WTC11 (cell line): ENCODE data around the gene RAD18. TPM values are rescaled to one million over a fixed set of nuclear protein-coding genes. Genes with fewer than 3 reads are reported as not detected.

Source experiments
- ATAC-seq: fragments of 200-7000 bp; cut with Tn5 transposase; 2 replicates; pipeline ENCODE4 v1.10.0; 2021; ENCODE audit warnings: mild to moderate bottlenecking, moderate library complexity
- CTCF ChIA-PET: fragments of 300-600 bp; sonication (Branson Sonifier 250); formaldehyde crosslinking; loops from one replicate; lab custom pipeline; 2021; ENCODE audit warnings: antibody characterized with exemption; lab: Charles Lee
- POLR2A ChIA-PET: fragments of 350-600 bp; sonication (Branson Sonifier 250); formaldehyde crosslinking; loops from one replicate; lab custom pipeline; 2021; ENCODE audit warnings: antibody characterized with exemption; lab: Charles Lee
- DNase-seq: peaks from one replicate; pipeline ENCODE4 v3.0.0; 2021; ENCODE audit warnings: low spot score
- H3K27ac Mint-ChIP-seq: 2 replicates; pipeline ENCODE4 v1.8.0; 2021; ENCODE audit warnings: mixed read lengths
- H3K27me3 Mint-ChIP-seq: 2 replicates; pipeline ENCODE4 v1.8.0; 2021; ENCODE audit warnings: low read depth, mild to moderate bottlenecking, moderate library complexity, mixed read lengths
- H3K36me3 Mint-ChIP-seq: 2 replicates; pipeline ENCODE4 v1.8.0; 2021; ENCODE audit warnings: mixed read lengths
- H3K4me1 Mint-ChIP-seq: 2 replicates; pipeline ENCODE4 v1.8.0; 2022; ENCODE audit warnings: mixed read lengths
- H3K4me3 Mint-ChIP-seq: 2 replicates; pipeline ENCODE4 v1.8.0; 2021; ENCODE audit warnings: mild to moderate bottlenecking, moderate library complexity, mixed read lengths
- H3K9me3 Mint-ChIP-seq: 2 replicates; pipeline ENCODE4 v1.8.0; 2021; ENCODE audit warnings: mixed read lengths
- ATF1 ChIP-seq: sonication (generic); formaldehyde crosslinking; IDR thresholded peaks from 2 replicates; pipeline ENCODE4 v1.8.1; 2023; ENCODE audit warnings: mild to moderate bottlenecking, moderate library complexity, missing genetic modification reagents
- ATF2 ChIP-seq: sonication (generic); formaldehyde crosslinking; IDR thresholded peaks from 2 replicates; pipeline ENCODE4 v1.8.1; 2022; ENCODE audit warnings: low read depth, missing genetic modification reagents, borderline replicate concordance
- ATF6 ChIP-seq: sonication (generic); formaldehyde crosslinking; IDR thresholded peaks from 2 replicates; pipeline ENCODE4 v1.8.1; 2023; ENCODE audit warnings: mild to moderate bottlenecking, missing genetic modification reagents
- CBFB ChIP-seq: sonication (generic); formaldehyde crosslinking; IDR thresholded peaks from 2 replicates; pipeline ENCODE4 v1.8.1; 2022; ENCODE audit warnings: mild to moderate bottlenecking, low read depth, missing genetic modification reagents
- ESRRA ChIP-seq: sonication (generic); formaldehyde crosslinking; IDR thresholded peaks from 2 replicates; pipeline ENCODE4 v1.8.1; 2022; ENCODE audit warnings: mild to moderate bottlenecking, missing genetic modification reagents, borderline replicate concordance
- FOXP1 ChIP-seq: sonication (generic); formaldehyde crosslinking; IDR thresholded peaks from 2 replicates; pipeline ENCODE4 v1.8.0; 2022; ENCODE audit warnings: missing genetic modification reagents, mild to moderate bottlenecking, moderate library complexity, borderline replicate concordance
- GRHL2 ChIP-seq: fragments of 250-450 bp; sonication (Bioruptor Pico); IDR thresholded peaks from 2 replicates; pipeline ENCODE4 v1.8.0; 2022; ENCODE audit warnings: mild to moderate bottlenecking, moderate library complexity; ENCODE audit not compliant: insufficient replicate concordance, severe bottlenecking
- JAZF1 ChIP-seq: fragments of 250-450 bp; sonication (Bioruptor Pico); IDR thresholded peaks from 2 replicates; pipeline ENCODE4 v1.9.0; 2021; ENCODE audit warnings: moderate library complexity, mild to moderate bottlenecking, inconsistent platforms
- MYBL2 ChIP-seq: sonication (generic); formaldehyde crosslinking; IDR thresholded peaks from 2 replicates; pipeline ENCODE4 v1.8.1; 2023; ENCODE audit warnings: mild to moderate bottlenecking, moderate library complexity, missing genetic modification reagents
- NR3C1 ChIP-seq: sonication (generic); formaldehyde crosslinking; conservative IDR thresholded peaks from 2 replicates; pipeline ENCODE4 v1.8.1; 2023; ENCODE audit warnings: low read depth, mild to moderate bottlenecking, missing genetic modification reagents
- STAT6 ChIP-seq: sonication (generic); formaldehyde crosslinking; conservative IDR thresholded peaks from 2 replicates; pipeline ENCODE4 v1.8.1; 2023; ENCODE audit warnings: mild to moderate bottlenecking, low read depth, missing genetic modification reagents, moderate library complexity
- ZBTB21 ChIP-seq: sonication (generic); formaldehyde crosslinking; IDR thresholded peaks from 2 replicates; pipeline ENCODE4 v1.8.1; 2023; ENCODE audit warnings: mild to moderate bottlenecking, missing genetic modification reagents, borderline replicate concordance
- ZNF263 ChIP-seq: sonication (generic); formaldehyde crosslinking; IDR thresholded peaks from 2 replicates; pipeline ENCODE4 v1.8.1; 2022; ENCODE audit warnings: low read depth, mild to moderate bottlenecking, moderate library complexity, missing genetic modification reagents
- ZNF396 ChIP-seq: fragments of 250-450 bp; sonication (Bioruptor Pico); IDR thresholded peaks from 2 replicates; pipeline ENCODE4 v1.8.0; 2021; ENCODE audit warnings: mild to moderate bottlenecking, moderate library complexity, borderline replicate concordance
- ZNF425 ChIP-seq: fragments of 250-450 bp; sonication (Bioruptor Pico); conservative IDR thresholded peaks from 2 replicates; pipeline ENCODE4 v1.9.0; 2021; ENCODE audit warnings: mild to moderate bottlenecking
- total RNA-seq: library from RNA; stranded (reverse); gene quantifications from 3 replicates; pipeline ENCODE4 v1.2.3, GENCODE V29; 2021
- TF ChIP-seq, protein P1 (sequence below): sonication (generic); formaldehyde crosslinking; IDR thresholded peaks from 2 replicates; pipeline ENCODE4 v1.8.0; 2022; ENCODE audit warnings: missing genetic modification reagents
- TF ChIP-seq, protein P2 (sequence below): sonication (generic); formaldehyde crosslinking; IDR thresholded peaks from 2 replicates; pipeline ENCODE4 v1.8.1; 2022; ENCODE audit warnings: mild to moderate bottlenecking, moderate library complexity, missing genetic modification reagents
- TF ChIP-seq, protein P3 (sequence below): sonication (generic); formaldehyde crosslinking; IDR thresholded peaks from 2 replicates; pipeline ENCODE4 v1.8.1; 2023; ENCODE audit warnings: mild to moderate bottlenecking, missing genetic modification reagents, moderate library complexity

Gene RAD18
- total RNA-seq, 1 experiment from 2014 or later: 24.4 TPM

GRCh38 chr3:8882171-8882593 is 81.1 kb downstream of the RAD18 start (continued):
- TF ChIP-seq, protein P1, sequence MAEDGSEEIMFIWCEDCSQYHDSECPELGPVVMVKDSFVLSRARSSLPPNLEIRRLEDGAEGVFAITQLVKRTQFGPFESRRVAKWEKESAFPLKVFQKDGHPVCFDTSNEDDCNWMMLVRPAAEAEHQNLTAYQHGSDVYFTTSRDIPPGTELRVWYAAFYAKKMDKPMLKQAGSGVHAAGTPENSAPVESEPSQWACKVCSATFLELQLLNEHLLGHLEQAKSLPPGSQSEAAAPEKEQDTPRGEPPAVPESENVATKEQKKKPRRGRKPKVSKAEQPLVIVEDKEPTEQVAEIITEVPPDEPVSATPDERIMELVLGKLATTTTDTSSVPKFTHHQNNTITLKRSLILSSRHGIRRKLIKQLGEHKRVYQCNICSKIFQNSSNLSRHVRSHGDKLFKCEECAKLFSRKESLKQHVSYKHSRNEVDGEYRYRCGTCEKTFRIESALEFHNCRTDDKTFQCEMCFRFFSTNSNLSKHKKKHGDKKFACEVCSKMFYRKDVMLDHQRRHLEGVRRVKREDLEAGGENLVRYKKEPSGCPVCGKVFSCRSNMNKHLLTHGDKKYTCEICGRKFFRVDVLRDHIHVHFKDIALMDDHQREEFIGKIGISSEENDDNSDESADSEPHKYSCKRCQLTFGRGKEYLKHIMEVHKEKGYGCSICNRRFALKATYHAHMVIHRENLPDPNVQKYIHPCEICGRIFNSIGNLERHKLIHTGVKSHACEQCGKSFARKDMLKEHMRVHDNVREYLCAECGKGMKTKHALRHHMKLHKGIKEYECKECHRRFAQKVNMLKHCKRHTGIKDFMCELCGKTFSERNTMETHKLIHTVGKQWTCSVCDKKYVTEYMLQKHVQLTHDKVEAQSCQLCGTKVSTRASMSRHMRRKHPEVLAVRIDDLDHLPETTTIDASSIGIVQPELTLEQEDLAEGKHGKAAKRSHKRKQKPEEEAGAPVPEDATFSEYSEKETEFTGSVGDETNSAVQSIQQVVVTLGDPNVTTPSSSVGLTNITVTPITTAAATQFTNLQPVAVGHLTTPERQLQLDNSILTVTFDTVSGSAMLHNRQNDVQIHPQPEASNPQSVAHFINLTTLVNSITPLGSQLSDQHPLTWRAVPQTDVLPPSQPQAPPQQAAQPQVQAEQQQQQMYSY (CRISPR knock-in tag): no peak
- TF ChIP-seq ZNF396 (no peak), GRHL2 (no peak), FOXP1 (CRISPR knock-in tag) (no peak), ATF6 (CRISPR knock-in tag) (no peak)

DNA sequence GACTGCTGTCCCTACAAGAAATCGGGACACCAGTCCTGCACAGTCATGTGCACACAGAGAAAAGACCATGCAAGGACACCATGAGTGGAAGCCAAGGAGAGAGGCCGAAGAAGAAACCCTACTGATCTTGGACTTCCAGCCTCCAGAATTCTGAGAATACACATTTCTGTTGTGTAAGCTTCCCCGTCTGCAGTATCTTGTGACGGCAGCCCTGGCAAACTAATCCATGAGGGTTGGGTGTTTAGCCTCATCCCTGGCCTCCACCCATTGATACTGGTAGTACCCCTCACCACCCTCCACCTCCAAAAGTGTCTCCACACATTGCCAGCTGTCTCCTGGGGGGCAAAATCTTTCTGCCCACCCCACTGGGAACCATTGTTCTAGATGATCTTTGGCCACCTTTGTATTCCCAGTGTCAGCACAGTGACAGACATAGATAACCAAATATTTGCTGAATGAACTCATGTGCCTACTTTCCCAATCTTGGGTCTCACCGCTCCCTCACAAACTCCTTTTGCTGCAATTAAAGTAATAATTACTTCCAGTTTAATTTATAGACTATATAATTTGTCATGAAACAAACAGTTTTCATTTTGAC is 83.8 kb downstream of the RAD18 start:
- Mint-ChIP-seq H3K4me1 (peaks cover 14% of the 10 kb centered on the region), H3K27me3 (no peaks in the 10 kb centered on the region), H3K9me3 (peaks cover 16% of the 10 kb centered on the region)
- CTCF ChIA-PET: no interaction called here
- ATAC-seq: no peak
- POLR2A ChIA-PET: interaction anchor here (0.6 kb wide), 1 partner anchor 72 kb away, joined by 7 read pairs; no protein-coding TSS in a partner anchor
- no peak for TF ChIP-seq CBFB (CRISPR knock-in tag)
- TF ChIP-seq, protein P2, sequence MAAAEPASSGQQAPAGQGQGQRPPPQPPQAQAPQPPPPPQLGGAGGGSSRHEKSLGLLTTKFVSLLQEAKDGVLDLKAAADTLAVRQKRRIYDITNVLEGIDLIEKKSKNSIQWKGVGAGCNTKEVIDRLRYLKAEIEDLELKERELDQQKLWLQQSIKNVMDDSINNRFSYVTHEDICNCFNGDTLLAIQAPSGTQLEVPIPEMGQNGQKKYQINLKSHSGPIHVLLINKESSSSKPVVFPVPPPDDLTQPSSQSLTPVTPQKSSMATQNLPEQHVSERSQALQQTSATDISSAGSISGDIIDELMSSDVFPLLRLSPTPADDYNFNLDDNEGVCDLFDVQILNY (CRISPR knock-in tag): no peak
- TF ChIP-seq ATF2 (CRISPR knock-in tag): no peak
- TF ChIP-seq ZNF425 (CRISPR knock-in tag): no peak
- TF ChIP-seq ATF1: no peak
- no peak for TF ChIP-seq ESRRA (CRISPR knock-in tag)
- no peak for TF ChIP-seq ZNF263
- TF ChIP-seq, all 79 proteins: peak for 0
- H3K27ac Mint-ChIP-seq: no peak overlapping the region
- H3K36me3 Mint-ChIP-seq: peaks cover 26% of the 10 kb centered on the region
- no peak for DNase-seq
- no peak overlapping the region for H3K4me3 Mint-ChIP-seq

GRCh38 chr3:8875836-8876235 is 87.4 kb downstream of the RAD18 start:
- Mint-ChIP-seq H3K36me3 (peaks cover 9% of the 10 kb centered on the region), H3K9me3 (peaks cover 2% of the 10 kb centered on the region), H3K27ac (no peak overlapping the region), H3K27me3 (no peaks in the 10 kb centered on the region), H3K4me1 (no peaks in the 10 kb centered on the region; the same call in 1 of the 2 replicates), H3K4me3 (no peak overlapping the region)
- ChIA-PET POLR2A (no interaction called here), CTCF (no interaction called here)
- no peak for ATAC-seq
- no peak for DNase-seq
- TF ChIP-seq STAT6 (CRISPR knock-in tag) (no peak), NR3C1 (CRISPR knock-in tag) (no peak), MYBL2 (CRISPR knock-in tag) (no peak), ZBTB21 (no peak), JAZF1 (CRISPR knock-in tag) (no peak)
- TF ChIP-seq, protein P3, sequence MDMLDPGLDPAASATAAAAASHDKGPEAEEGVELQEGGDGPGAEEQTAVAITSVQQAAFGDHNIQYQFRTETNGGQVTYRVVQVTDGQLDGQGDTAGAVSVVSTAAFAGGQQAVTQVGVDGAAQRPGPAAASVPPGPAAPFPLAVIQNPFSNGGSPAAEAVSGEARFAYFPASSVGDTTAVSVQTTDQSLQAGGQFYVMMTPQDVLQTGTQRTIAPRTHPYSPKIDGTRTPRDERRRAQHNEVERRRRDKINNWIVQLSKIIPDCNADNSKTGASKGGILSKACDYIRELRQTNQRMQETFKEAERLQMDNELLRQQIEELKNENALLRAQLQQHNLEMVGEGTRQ: no peak
